DOHH2 (cell line): ENCODE data around the gene CD151.

Experiments
- EZH2phosphoT487 ChIP-seq: fragments of 200-600 bp; sonication (generic); IDR thresholded peaks from 2 replicates; pipeline ENCODE4 v1.6.1; 2017; ENCODE audit warnings: borderline replicate concordance, mild to moderate bottlenecking, antibody characterized with exemption, low read length, moderate library complexity, mixed read lengths
- TF ChIP-seq, protein P1 (sequence below): fragments of 200-600 bp; sonication (generic); IDR thresholded peaks from one replicate; pipeline ENCODE4 v1.5.1; 2014; ENCODE audit warnings: antibody characterized with exemption, mild to moderate bottlenecking, low read depth, low read length; ENCODE audit not compliant: poor library complexity, severe bottlenecking

DNA sequence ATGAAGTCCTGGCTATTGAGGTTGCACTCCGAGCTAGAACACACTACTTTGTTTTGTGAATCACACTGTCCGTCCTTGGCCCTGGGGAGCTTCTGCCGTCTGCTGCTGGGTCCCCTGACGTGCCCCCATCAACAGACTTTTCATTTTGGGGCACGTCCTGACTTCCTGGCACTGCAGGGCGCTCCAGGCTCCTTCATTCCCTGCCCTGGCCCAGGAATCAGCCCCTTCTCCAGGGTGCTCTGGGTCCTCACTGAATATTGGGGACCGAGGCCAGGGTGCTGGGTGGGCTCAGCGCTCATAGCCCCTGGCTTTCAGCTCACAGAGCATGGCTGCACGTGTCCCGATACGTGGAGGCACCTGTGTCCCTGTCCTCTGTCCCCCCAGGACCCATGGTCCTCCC lies 32.1 kb downstream of the CD151 start:
- TF ChIP-seq, protein P1, sequence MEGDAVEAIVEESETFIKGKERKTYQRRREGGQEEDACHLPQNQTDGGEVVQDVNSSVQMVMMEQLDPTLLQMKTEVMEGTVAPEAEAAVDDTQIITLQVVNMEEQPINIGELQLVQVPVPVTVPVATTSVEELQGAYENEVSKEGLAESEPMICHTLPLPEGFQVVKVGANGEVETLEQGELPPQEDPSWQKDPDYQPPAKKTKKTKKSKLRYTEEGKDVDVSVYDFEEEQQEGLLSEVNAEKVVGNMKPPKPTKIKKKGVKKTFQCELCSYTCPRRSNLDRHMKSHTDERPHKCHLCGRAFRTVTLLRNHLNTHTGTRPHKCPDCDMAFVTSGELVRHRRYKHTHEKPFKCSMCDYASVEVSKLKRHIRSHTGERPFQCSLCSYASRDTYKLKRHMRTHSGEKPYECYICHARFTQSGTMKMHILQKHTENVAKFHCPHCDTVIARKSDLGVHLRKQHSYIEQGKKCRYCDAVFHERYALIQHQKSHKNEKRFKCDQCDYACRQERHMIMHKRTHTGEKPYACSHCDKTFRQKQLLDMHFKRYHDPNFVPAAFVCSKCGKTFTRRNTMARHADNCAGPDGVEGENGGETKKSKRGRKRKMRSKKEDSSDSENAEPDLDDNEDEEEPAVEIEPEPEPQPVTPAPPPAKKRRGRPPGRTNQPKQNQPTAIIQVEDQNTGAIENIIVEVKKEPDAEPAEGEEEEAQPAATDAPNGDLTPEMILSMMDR: no peak
- no peak for TF ChIP-seq EZH2phosphoT487
